Measurements from ENCODE around the gene ANXA3.

- no peak for TF ChIP-seq CTCF (IDR thresholded peaks at IDR 0.05)
- TF ChIP-seq POLR2A (IDR thresholded peaks at IDR 0.05) = no peak
Observed at GRCh38 chr4:78652282-78652876, 100.8 kb downstream of the ANXA3 start.
